IMR-90 (cell line): Measurements from ENCODE around the gene LMLN. TPM values are rescaled to one million over a fixed set of nuclear protein-coding genes. Genes with fewer than 3 reads are reported as not detected.
"Not testable (repeated sequence)": the region's sequence is repeated elsewhere in the genome, so short reads cannot be mapped to it uniquely, and the experiment has no call there.

ENCODE experiments used
- ATAC-seq: fragments of 200-7000 bp; cut with Tn5 transposase; 2 replicates; pipeline ENCODE4 v1.9.1; 2020; ENCODE audit warnings: low read depth, mild to moderate bottlenecking, moderate library complexity
- BruUV-seq: library from RNA; stranded (reverse); fragments of 400-500 nt; replicated peaks from 2 replicates; lab custom pipeline; 2021; lab: Mats Ljungman, UMichigan
- CTCF ChIA-PET: fragments of 300-600 bp; formaldehyde crosslinking; extraction: SDS; loops from one replicate; lab custom pipeline; 2021; ENCODE audit warnings: antibody characterized with exemption; lab: Yijun Ruan, JAX
- POLR2A ChIA-PET: fragments of 300-600 bp; sonication (Branson Sonifier 250); formaldehyde crosslinking; loops from one replicate; lab custom pipeline; 2022; ENCODE audit warnings: antibody characterized with exemption; ENCODE audit not compliant: unreplicated experiment; lab: Charles Lee
- DNase-seq: peaks from one replicate; pipeline ENCODE4 v3.0.0; 2013
- H2AFZ ChIP-seq: replicated peaks from 2 replicates; pipeline ENCODE3; 2013; ENCODE audit warnings: low read length, mild to moderate bottlenecking; ENCODE audit not compliant: poor library complexity
- H2AK5ac ChIP-seq: 2 replicates; pipeline ENCODE4 v1.6.1; 2013; ENCODE audit warnings: low read depth, low read length, inconsistent platforms
- H2AK9ac ChIP-seq: replicated peaks from 2 replicates; pipeline ENCODE3; 2013; ENCODE audit warnings: mild to moderate bottlenecking, low read depth, low read length, moderate library complexity; ENCODE audit not compliant: poor library complexity
- H2BK120ac ChIP-seq: 2 replicates; pipeline ENCODE4 v1.6.1; 2013; ENCODE audit warnings: low read depth, low read length, inconsistent platforms
- H2BK15ac ChIP-seq: 3 replicates; pipeline ENCODE4 v1.6.1; 2013; ENCODE audit warnings: low read depth, low read length, inconsistent platforms
- H2BK20ac ChIP-seq: 2 replicates; pipeline ENCODE4 v1.6.1; 2013; ENCODE audit warnings: low read depth, mild to moderate bottlenecking, inconsistent platforms, low read length, moderate library complexity
- H2BK5ac ChIP-seq: 2 replicates; pipeline ENCODE4 v1.6.1; 2013; ENCODE audit warnings: mild to moderate bottlenecking, low read depth, low read length, inconsistent platforms; ENCODE audit not compliant: poor library complexity, severe bottlenecking
- H3K14ac ChIP-seq: replicated peaks from 2 replicates; pipeline ENCODE4 v1.6.1; 2013; ENCODE audit warnings: low read depth, low read length, inconsistent platforms
- H3K18ac ChIP-seq: 2 replicates; pipeline ENCODE4 v1.6.1; 2013; ENCODE audit warnings: low read depth, low read length, control low read depth
- H3K23ac ChIP-seq: 2 replicates; pipeline ENCODE4 v1.6.1; 2013; ENCODE audit warnings: low read depth, low read length, inconsistent platforms
- H3K27ac ChIP-seq: 2 replicates; pipeline ENCODE4 v1.5.1; 2013; ENCODE audit warnings: mild to moderate bottlenecking, control low read depth, low read length; ENCODE audit not compliant: insufficient read depth
- H3K27me3 ChIP-seq: 2 replicates; pipeline ENCODE4 v1.6.1; 2013; ENCODE audit warnings: low read length; ENCODE audit not compliant: control insufficient read depth, insufficient read depth
- H3K36me3 ChIP-seq: 2 replicates; pipeline ENCODE4 v1.6.1; 2013; ENCODE audit warnings: low read length, mixed read lengths; ENCODE audit not compliant: control insufficient read depth, insufficient read depth
- H3K4ac ChIP-seq: 2 replicates; pipeline ENCODE4 v1.6.1; 2013; ENCODE audit warnings: low read depth, low read length, inconsistent platforms
- H3K4me1 ChIP-seq: 2 replicates; pipeline ENCODE4 v1.6.1; 2013; ENCODE audit warnings: low read length, mixed read lengths; ENCODE audit not compliant: control insufficient read depth, insufficient read depth
- H3K4me2 ChIP-seq: 2 replicates; pipeline ENCODE4 v1.6.1; 2013; ENCODE audit warnings: low read depth, mild to moderate bottlenecking, control low read depth, low read length, moderate library complexity
- H3K4me3 ChIP-seq: 2 replicates; pipeline ENCODE4 v1.5.1; 2013; ENCODE audit warnings: low read depth, mild to moderate bottlenecking, control low read depth, low read length, moderate library complexity; ENCODE audit not compliant: insufficient read depth
- H3K56ac ChIP-seq: 2 replicates; pipeline ENCODE4 v1.6.1; 2013; ENCODE audit warnings: low read length, inconsistent platforms; ENCODE audit not compliant: insufficient read depth; ENCODE audit errors: extremely low read depth
- H3K79me1 ChIP-seq, 2 experiments: 2 replicates each; pipeline ENCODE4 v1.6.1; 2013; ENCODE audit warnings: low read length in 2 of 2, inconsistent platforms in 1 of 2, low read depth in 1 of 2
- H3K9ac ChIP-seq: 2 replicates; pipeline ENCODE4 v1.6.1; 2013; ENCODE audit warnings: low read depth, low read length, control low read depth
- H3K9me1 ChIP-seq: 2 replicates; pipeline ENCODE4 v1.6.1; 2013; ENCODE audit warnings: low read length, inconsistent platforms; ENCODE audit not compliant: insufficient read depth
- H3K9me3 ChIP-seq: 2 replicates; pipeline ENCODE4 v1.6.1; 2013; ENCODE audit warnings: low read length; ENCODE audit not compliant: control insufficient read depth, insufficient read depth
- H4K20me1 ChIP-seq: 2 replicates; pipeline ENCODE4 v1.6.1; 2013; ENCODE audit warnings: low read length, inconsistent platforms; ENCODE audit not compliant: insufficient read depth
- H4K5ac ChIP-seq: 2 replicates; pipeline ENCODE4 v1.6.1; 2013; ENCODE audit warnings: mild to moderate bottlenecking, low read depth, low read length, control low read depth
- H4K8ac ChIP-seq, 2 experiments: 2 replicates each; pipeline ENCODE4 v1.6.1; 2013; ENCODE audit warnings: low read depth in 2 of 2, low read length in 2 of 2, control low read depth in 1 of 2, inconsistent platforms in 1 of 2
- H4K91ac ChIP-seq: 2 replicates; pipeline ENCODE4 v1.6.1; 2013; ENCODE audit warnings: low read depth, low read length, inconsistent platforms; ENCODE audit not compliant: insufficient read depth
- ELK1 ChIP-seq: fragments of 150-350 bp; IDR thresholded peaks from 2 replicates; pipeline ENCODE4 v1.6.1; 2016; ENCODE audit warnings: low read depth, mild to moderate bottlenecking, low read length, moderate library complexity, borderline replicate concordance
- RFX5 ChIP-seq: IDR thresholded peaks from 2 replicates; pipeline ENCODE4 v1.8.0; 2012; ENCODE audit warnings: low read depth, mild to moderate bottlenecking, low read length, moderate library complexity
- WGBS, 2 experiments: methylation state at CpG; one replicate each; pipeline versions ENCODE4 v1.1.5 to v1.1.7; 2013; ENCODE audit warnings: missing lambda C conversion rate in 2 of 2; ENCODE audit not compliant: insufficient read length in 1 of 2; ENCODE audit errors: extremely low coverage in 2 of 2; 5-methylcytosine and 5-hydroxymethylcytosine counted together
- dilution Hi-C: fragments of 300-500 bp; cut with HindIII; formaldehyde crosslinking; loops from one replicate; pipeline ENCODE4 v1.14.3; 2018; ENCODE audit warnings: low sequenced_read_pairs; ENCODE audit not compliant: unreplicated experiment
- in situ Hi-C: fragments of 300-500 bp; cut with MboI; formaldehyde crosslinking; loops from 3 replicates; pipeline ENCODE4 v1.14.3; 2019; ENCODE audit warnings: low sequenced_read_pairs, inconsistent platforms, mixed read lengths
- intact Hi-C: fragments of 100-400 bp; cut with micrococcal nuclease; formaldehyde crosslinking; loops from 2 replicates; pipeline ENCODE4 v1.10.0; 2022
- polyA plus RNA-seq, 3 experiments: library from polyadenylated mRNA; depleted of rRNA; stranded (reverse); fragments of >200 nt; gene quantifications; 2 replicates each; pipeline ENCODE4 v1.2.3, GENCODE V29; 2012; ENCODE audit warnings: low replicate concordance in 1 of 3
- total RNA-seq: library from RNA; depleted of rRNA; stranded (reverse); fragments of >200 nt; gene quantifications from 2 replicates; pipeline ENCODE4 v1.2.3, GENCODE V29; 2012

LMLN gene
- total and polyA plus RNA-seq, 2 of the 4 experiments (the other 2 are of a cell fraction): 3.3 to 3.9 TPM

- no peak for TF ChIP-seq ELK1
Observed at GRCh38 chr3:198080521-198081384, 120.7 kb downstream of the LMLN start (continued).

GRCh38 chr3:198081421-198081844 is 121.4 kb downstream of the LMLN start:
- dilution Hi-C loops (no loop called here), intact Hi-C loops (loop anchor here (10.0 kb wide), 1 partner anchor 177 kb away; no protein-coding TSS in a partner anchor), in situ Hi-C loops (no loop called here)
- 0 out of 2 replicates have a peak, but pooled peaks cover 2% of the 10 kb centered on the region for H3K9me3 ChIP-seq
- peak overlapping the region; percentile 76 for H2AFZ ChIP-seq
- H4K20me1 ChIP-seq: no peaks in the 10 kb centered on the region
- no peak overlapping the region for H3K4me2 ChIP-seq
- DNase-seq (no peak), ATAC-seq (no peak)
- ChIA-PET CTCF (interaction anchor here (1.9 to 2.5 kb wide), 2 partner anchors 15 to 31 kb away, joined by 5 to 13 read pairs; no protein-coding TSS in a partner anchor), POLR2A (no interaction called here)
- peaks cover 34% of the 10 kb centered on the region for H3K27me3 ChIP-seq
- H2BK15ac ChIP-seq: no peak overlapping the region
- H3K79me1 ChIP-seq: no peaks in the 10 kb centered on the region
- H3K14ac ChIP-seq: no peak overlapping the region
- H3K36me3 ChIP-seq: no peaks in the 10 kb centered on the region
- no peak overlapping the region for H2BK5ac ChIP-seq
- BruUV-seq: no TSS peak
- H3K4me1 ChIP-seq: 0 out of 2 replicates have a peak, but pooled peaks cover 2% of the 10 kb centered on the region
- no peak overlapping the region for H2BK120ac ChIP-seq
- H3K4me3 ChIP-seq: no peak overlapping the region
- no peak overlapping the region for H3K56ac ChIP-seq
- TF ChIP-seq RFX5: no peak
- H4K5ac ChIP-seq: no peak overlapping the region
- H3K18ac ChIP-seq: no peak overlapping the region
- no peak overlapping the region for H3K23ac ChIP-seq
- no peak overlapping the region for H2AK5ac ChIP-seq
- H4K91ac ChIP-seq: no peak overlapping the region
- no peaks in the 10 kb centered on the region for H3K9me1 ChIP-seq
- 26% methylated on average over 14 of the region's 33 CpGs; no CpG with 5 or more reads in 1 of the 2 experiments for WGBS, 2 experiments
- H2AK9ac ChIP-seq: no peak overlapping the region
- no peak overlapping the region for H3K9ac ChIP-seq
- no peak overlapping the region for H2BK20ac ChIP-seq
- no peak overlapping the region for H3K4ac ChIP-seq
- H3K27ac ChIP-seq: no peak overlapping the region
- H4K8ac ChIP-seq: no peak overlapping the region

GRCh38 chr3:198082226-198082625 is 122.2 kb downstream of the LMLN start:
- H3K14ac ChIP-seq, H3K9ac ChIP-seq, H3K4me2 ChIP-seq, H2BK120ac ChIP-seq, H3K9me1 ChIP-seq, H3K23ac ChIP-seq, dilution Hi-C loops, H2AK5ac ChIP-seq, H2BK20ac ChIP-seq, H3K79me1 ChIP-seq, BruUV-seq, H4K20me1 ChIP-seq, H2AK9ac ChIP-seq, H3K9me3 ChIP-seq, H3K36me3 ChIP-seq, H3K4ac ChIP-seq, H3K4me3 ChIP-seq, H4K91ac ChIP-seq, H3K56ac ChIP-seq, DNase-seq, POLR2A ChIA-PET, H3K4me1 ChIP-seq, H2AFZ ChIP-seq, H2BK15ac ChIP-seq, H4K5ac ChIP-seq, CTCF ChIA-PET, in situ Hi-C loops, ATAC-seq, H2BK5ac ChIP-seq, H3K27ac ChIP-seq, H3K18ac ChIP-seq, H4K8ac ChIP-seq: not testable (repeated sequence)
- peaks cover 31% of the 10 kb centered on the region for H3K27me3 ChIP-seq
- intact Hi-C loops: loop anchor here (10.0 kb wide), 1 partner anchor 177 kb away; no protein-coding TSS in a partner anchor
- WGBS, 2 experiments: no CpG with 5 or more reads among the region's 4 CpGs
